Mesenchymal stem cell (in vitro differentiated cells and primary cell): ENCODE results near the gene ANKRD55.
A peak's percentile ranks its signal among the peaks of the same experiment; 100 is the strongest.
"Not testable (repeated sequence)": the region's sequence is repeated elsewhere in the genome, so short reads cannot be mapped to it uniquely, and the experiment has no call there.

Experiments used
- DNase-seq: peaks from one replicate; pipeline ENCODE4 v3.0.0-alpha.2; 2013
- H2AFZ ChIP-seq: one replicate; pipeline ENCODE4 v1.6.1; 2013; ENCODE audit warnings: low read depth, mild to moderate bottlenecking, control low read depth, inconsistent platforms, low read length, moderate library complexity
- H2AK5ac ChIP-seq: 2 replicates; pipeline ENCODE4 v1.6.1; 2013; ENCODE audit warnings: low read length, moderate library complexity, mild to moderate bottlenecking, inconsistent platforms; ENCODE audit not compliant: severe bottlenecking
- H2BK120ac ChIP-seq: one replicate; pipeline ENCODE4 v1.6.1; 2013; ENCODE audit warnings: low read depth, mild to moderate bottlenecking, inconsistent platforms, low read length, moderate library complexity
- H2BK12ac ChIP-seq, 2 experiments: one replicate each; pipeline ENCODE4 v1.6.1; 2013; ENCODE audit warnings: inconsistent platforms in 2 of 2, low read length in 2 of 2, mild to moderate bottlenecking in 2 of 2, moderate library complexity in 2 of 2, control low read depth in 1 of 2
- H2BK15ac ChIP-seq: one replicate; pipeline ENCODE4 v1.6.1; 2013; ENCODE audit warnings: mild to moderate bottlenecking, low read depth, inconsistent platforms; ENCODE audit not compliant: poor library complexity, severe bottlenecking
- H2BK5ac ChIP-seq: 2 replicates; pipeline ENCODE4 v1.6.1; 2013; ENCODE audit warnings: low read depth, mild to moderate bottlenecking, low read length, control low read depth, inconsistent platforms; ENCODE audit not compliant: poor library complexity, severe bottlenecking
- H3K14ac ChIP-seq, 2 experiments: one replicate each; pipeline ENCODE4 v1.6.1; 2013; ENCODE audit warnings: inconsistent platforms in 2 of 2, low read length in 2 of 2, control low read depth in 1 of 2, mild to moderate bottlenecking in 1 of 2, moderate library complexity in 1 of 2
- H3K18ac ChIP-seq, 2 experiments: one replicate each; pipeline ENCODE4 v1.6.1; 2013; ENCODE audit warnings: inconsistent platforms in 2 of 2, low read length in 2 of 2, control low read depth in 1 of 2, low read depth in 1 of 2, mild to moderate bottlenecking in 1 of 2
- H3K23ac ChIP-seq, 2 experiments: one replicate each; pipeline ENCODE4 v1.6.1; 2013; ENCODE audit warnings: inconsistent platforms in 2 of 2, low read length in 2 of 2, mild to moderate bottlenecking in 2 of 2, moderate library complexity in 2 of 2, control low read depth in 1 of 2
- H3K27ac ChIP-seq: 2 replicates; pipeline ENCODE4 v1.5.1; 2013; ENCODE audit warnings: mild to moderate bottlenecking, moderate library complexity, low read length, control low read depth, inconsistent platforms; ENCODE audit not compliant: poor library complexity, severe bottlenecking
- H3K27me3 ChIP-seq, 2 experiments: 2 replicates each; pipeline versions ENCODE4 v1.6.1 to v1.7.0; 2013; ENCODE audit warnings: low read length in 2 of 2, mild to moderate bottlenecking in 2 of 2, moderate library complexity in 2 of 2, control low read depth in 1 of 2, inconsistent platforms in 1 of 2; ENCODE audit not compliant: control insufficient read depth in 1 of 2, insufficient read depth in 1 of 2
- H3K36me3 ChIP-seq, 2 experiments: 2 replicates each; pipeline versions ENCODE4 v1.6.1 to v1.7.0; 2013; ENCODE audit warnings: low read length in 2 of 2, control low read depth in 1 of 2, inconsistent platforms in 1 of 2, low read depth in 1 of 2, mild to moderate bottlenecking in 1 of 2; ENCODE audit not compliant: insufficient read depth in 2 of 2, control insufficient read depth in 1 of 2
- H3K4ac ChIP-seq, 2 experiments: one replicate each; pipeline ENCODE4 v1.6.1; 2013; ENCODE audit warnings: inconsistent platforms in 2 of 2, low read length in 2 of 2, mild to moderate bottlenecking in 2 of 2, moderate library complexity in 2 of 2, control low read depth in 1 of 2, low read depth in 1 of 2
- H3K4me1 ChIP-seq: 2 replicates; pipeline ENCODE4 v1.6.1; 2013; ENCODE audit warnings: low read depth, low read length, control low read depth; ENCODE audit not compliant: control insufficient read depth, insufficient read depth
- H3K4me2 ChIP-seq: 2 replicates; pipeline ENCODE4 v1.6.1; 2013; ENCODE audit warnings: low read length, mild to moderate bottlenecking, inconsistent platforms; ENCODE audit not compliant: poor library complexity, severe bottlenecking
- H3K4me3 ChIP-seq, 2 experiments: 2 replicates each; pipeline versions ENCODE4 v1.5.1 to v1.7.0; 2013; ENCODE audit warnings: low read length in 2 of 2, mild to moderate bottlenecking in 2 of 2, control low read depth in 1 of 2, low read depth in 1 of 2; ENCODE audit not compliant: insufficient read depth in 1 of 2
- H3K79me1 ChIP-seq: replicated peaks from 2 replicates; pipeline ENCODE4 v1.6.1; 2013; ENCODE audit warnings: mild to moderate bottlenecking, control low read depth, low read length, inconsistent platforms; ENCODE audit not compliant: poor library complexity, severe bottlenecking
- H3K9ac ChIP-seq: 2 replicates; pipeline ENCODE4 v1.7.0; 2013; ENCODE audit warnings: mild to moderate bottlenecking, low read length, moderate library complexity
- H3K9me3 ChIP-seq: 2 replicates; pipeline ENCODE4 v1.7.0; 2013; ENCODE audit warnings: mild to moderate bottlenecking, low read length; ENCODE audit not compliant: control insufficient read depth
- H4K8ac ChIP-seq: one replicate; pipeline ENCODE4 v1.6.1; 2013; ENCODE audit warnings: inconsistent platforms, mild to moderate bottlenecking, low read length, moderate library complexity
- H4K91ac ChIP-seq: one replicate; pipeline ENCODE4 v1.6.1; 2013; ENCODE audit warnings: mild to moderate bottlenecking, low read length, inconsistent platforms
- WGBS: methylation state at CpG from one replicate; pipeline ENCODE4 v1.1.7; 2013; ENCODE audit warnings: mixed read lengths; 5-methylcytosine and 5-hydroxymethylcytosine counted together

ANKRD55 gene

DNA sequence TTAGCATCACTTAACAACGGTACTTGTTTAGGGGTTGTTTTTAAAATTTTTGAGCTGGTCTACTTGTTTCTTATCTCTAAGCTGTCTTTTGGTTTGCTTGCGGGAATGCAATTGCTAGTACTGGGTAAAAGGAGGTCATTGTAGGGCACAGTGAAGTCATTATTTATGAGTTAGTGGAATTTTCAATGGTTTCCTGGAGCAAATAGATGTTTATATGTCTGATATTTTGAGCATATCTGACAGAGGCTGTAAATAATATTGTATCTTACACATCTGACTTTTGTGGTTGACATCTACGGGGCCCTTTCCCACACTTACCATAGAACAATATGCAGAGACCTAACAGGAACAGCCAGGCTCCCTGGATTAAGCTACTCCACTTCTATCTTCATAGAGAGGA is 147.9 kb downstream of the ANKRD55 start:
- Histone ChIP-seq H3K27ac (no peak overlapping the region), H2BK120ac (no peak overlapping the region), H3K36me3 (no peaks in the 10 kb centered on the region), H3K4me3 (no peak overlapping the region), H3K9me3 (no peaks in the 10 kb centered on the region), H2BK15ac (no peak overlapping the region), H3K27me3 (no peaks in the 10 kb centered on the region), H2BK5ac (no peak overlapping the region), H3K4me1 (peaks cover 5% of the 10 kb centered on the region), H3K79me1 (no peaks in the 10 kb centered on the region), H2AFZ (no peak overlapping the region), H3K4ac (no peak overlapping the region), H3K23ac (no peak overlapping the region), H3K18ac (no peak overlapping the region), H2AK5ac (no peak overlapping the region), H4K8ac (no peak overlapping the region), H3K14ac (no peak overlapping the region), H3K9ac (no peak overlapping the region), H2BK12ac (no peak overlapping the region), H3K4me2 (no peak overlapping the region), H4K91ac (no peak overlapping the region)
- peak; percentile 85 for DNase-seq
- 17% methylated on average over 3 of the region's 3 CpGs for WGBS

DNA sequence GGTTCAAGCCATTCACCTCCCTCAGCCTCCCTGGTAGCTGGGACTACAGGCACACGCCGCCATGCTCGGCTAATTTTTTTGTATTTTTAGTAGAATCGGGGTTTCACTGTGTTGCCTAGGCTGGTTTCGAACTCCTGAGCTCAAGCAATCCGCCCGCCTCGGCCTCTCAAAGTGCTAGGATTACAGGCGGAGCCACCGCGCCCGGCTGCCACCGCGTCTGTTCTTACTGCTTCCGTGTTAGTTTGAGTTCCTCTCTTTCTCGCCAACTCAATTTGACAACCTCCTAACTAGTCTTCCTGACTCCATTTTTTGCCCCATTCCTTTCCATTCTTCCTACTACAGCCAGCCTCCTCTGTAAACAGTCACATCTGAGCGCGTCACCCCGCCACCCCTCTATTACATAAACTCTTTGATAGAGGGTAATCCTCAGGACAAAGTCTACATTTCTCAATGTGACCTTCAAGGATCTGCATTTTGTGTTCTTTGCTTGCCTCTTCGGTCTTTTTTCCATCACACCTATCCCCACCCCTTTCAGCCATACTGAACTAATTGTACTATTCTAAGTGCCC is 149.8 kb downstream of the ANKRD55 start:
- peak overlapping the region; percentile 71 for H2BK120ac ChIP-seq
- H3K36me3 ChIP-seq: no peaks in the 10 kb centered on the region
- H3K9me3 ChIP-seq: no peaks in the 10 kb centered on the region
- H3K79me1 ChIP-seq: no peaks in the 10 kb centered on the region
- DNase-seq: no peak
- H4K8ac ChIP-seq: peak overlapping the region; percentile 23
- no peak overlapping the region for H4K91ac ChIP-seq
- WGBS: 96% methylated on average over 20 of the region's 20 CpGs
- no peak overlapping the region for H3K23ac ChIP-seq
- no peaks in the 10 kb centered on the region for H3K4me1 ChIP-seq
- peak overlapping the region; percentile 58 to 88 for H3K18ac ChIP-seq
- peak overlapping the region; percentile 48 for H2BK15ac ChIP-seq
- no peak overlapping the region for H3K4me2 ChIP-seq
- H3K14ac ChIP-seq: no peak overlapping the region
- H2BK12ac ChIP-seq: peak overlapping the region; percentile 21 to 89
- H3K9ac ChIP-seq: no peak overlapping the region
- H3K4ac ChIP-seq: peak overlapping the region in 1 of 2 experiments; percentile 60
- no peaks in the 10 kb centered on the region for H3K27me3 ChIP-seq
- H3K27ac ChIP-seq: no peak overlapping the region
- H2AK5ac ChIP-seq: no peak overlapping the region
- H2AFZ ChIP-seq: no peak overlapping the region
- no peak overlapping the region for H2BK5ac ChIP-seq
- H3K4me3 ChIP-seq: no peak overlapping the region

DNA sequence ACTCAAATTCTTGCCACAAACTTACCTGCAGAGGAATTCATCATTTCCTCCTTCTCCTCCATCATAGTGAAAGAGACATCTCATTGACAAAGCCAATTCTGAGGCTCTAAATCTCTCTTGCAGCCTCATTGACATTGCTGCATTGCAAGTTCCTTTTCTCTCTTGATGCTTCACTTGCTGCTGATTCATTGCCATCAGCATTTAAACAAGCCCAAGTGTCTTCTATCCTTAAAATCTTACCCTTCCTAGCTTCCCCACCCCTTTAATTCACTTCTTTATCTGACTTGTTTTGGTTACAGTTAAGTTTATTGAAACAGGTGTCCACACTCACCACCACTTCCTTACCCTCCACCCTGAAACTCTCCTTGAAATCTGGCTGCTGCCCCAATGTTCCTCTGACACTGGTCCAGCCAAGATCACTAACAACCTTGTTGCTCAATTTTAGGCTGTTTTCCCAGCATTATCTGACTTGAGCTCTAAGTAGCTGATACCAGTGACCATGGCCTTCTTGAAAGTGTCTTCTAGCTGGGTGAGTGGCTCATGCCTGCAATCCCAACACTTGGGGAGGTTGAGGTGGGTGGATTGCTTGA is 152.0 kb downstream of the ANKRD55 start:
- not testable (repeated sequence) for H2AFZ ChIP-seq, H3K23ac ChIP-seq, H2AK5ac ChIP-seq, H3K27me3 ChIP-seq, H2BK120ac ChIP-seq, H3K36me3 ChIP-seq, H2BK12ac ChIP-seq, H3K14ac ChIP-seq, H2BK15ac ChIP-seq, H2BK5ac ChIP-seq, H3K4me1 ChIP-seq, H3K27ac ChIP-seq, H3K4me2 ChIP-seq, H4K91ac ChIP-seq, H3K18ac ChIP-seq, H4K8ac ChIP-seq, H3K79me1 ChIP-seq, H3K4me3 ChIP-seq, H3K9me3 ChIP-seq
- peak; percentile 39 for DNase-seq
- peak overlapping the region; percentile 9 for H3K9ac ChIP-seq
- H3K4ac ChIP-seq: peak overlapping the region in 1 of 2 experiments; percentile 5

DNA sequence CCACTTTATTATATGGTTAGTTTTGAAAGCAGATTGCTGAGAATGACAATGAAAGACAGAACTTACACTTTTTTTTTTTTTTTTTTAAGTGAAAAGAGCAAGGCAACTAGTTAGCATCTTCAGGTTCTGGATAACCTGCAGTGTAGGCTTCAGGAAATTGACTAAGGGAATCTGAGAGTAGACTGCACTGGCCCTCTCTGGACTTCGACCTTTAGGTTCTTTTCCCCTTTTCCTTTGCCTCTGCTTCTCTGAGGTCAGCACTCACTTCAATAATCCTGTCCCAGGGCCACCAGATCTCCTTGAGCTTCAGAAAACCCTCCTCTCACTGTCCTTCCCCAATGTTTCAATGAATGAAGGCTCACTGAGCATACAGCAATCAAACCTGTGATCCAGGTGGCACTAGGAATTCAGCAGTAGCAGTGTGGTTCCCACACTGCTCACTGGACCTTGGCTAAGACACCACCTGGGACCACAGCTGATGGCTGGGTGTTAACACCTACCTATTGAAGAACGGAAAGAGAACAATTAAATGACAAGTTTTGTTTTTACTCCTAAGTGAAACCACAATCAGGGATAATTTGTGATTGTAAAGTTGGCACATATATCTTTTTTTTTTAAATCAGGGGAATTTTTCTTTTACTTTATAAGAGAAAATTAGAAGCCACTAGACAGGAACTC is 152.6 kb downstream of the ANKRD55 start:
- Histone ChIP-seq H2BK12ac (peak overlapping the region; percentile 68 to 97), H2AFZ (no peak overlapping the region), H3K9me3 (no peaks in the 10 kb centered on the region), H3K79me1 (no peaks in the 10 kb centered on the region), H4K8ac (no peak overlapping the region), H3K14ac (no peak overlapping the region), H3K18ac (peak overlapping the region; percentile 10 to 30), H3K4me3 (no peak overlapping the region), H3K4ac (peak overlapping the region; percentile 0 to 94), H2BK120ac (no peak overlapping the region), H3K27me3 (no peaks in the 10 kb centered on the region), H2AK5ac (no peak overlapping the region), H3K9ac (peak overlapping the region; percentile 9), H3K23ac (no peak overlapping the region), H3K27ac (no peak overlapping the region), H2BK15ac (no peak overlapping the region), H3K4me2 (no peak overlapping the region), H3K36me3 (no peaks in the 10 kb centered on the region), H4K91ac (peak overlapping the region; percentile 36), H2BK5ac (no peak overlapping the region), H3K4me1 (no peaks in the 10 kb centered on the region)
- 94% methylated on average over 1 of the region's 2 CpGs for WGBS
- no peak for DNase-seq
